Adrenal gland (tissue), 12 donors: Measurements from ENCODE around the gene GJB1. TPM values are rescaled to one million over a fixed set of nuclear protein-coding genes. Genes with fewer than 3 reads are reported as not detected.

ENCODE experiments used
- DNase-seq, 7 donors: peaks; one replicate each; pipeline ENCODE4 v3.0.0-alpha.2; 2019 to 2020
- H3K27ac ChIP-seq, 5 donors: fragments of 200-600 bp; sonication (generic) in 4 of 5; 1 replicate in 3 of 5; 2 replicates in 2 of 5; pipeline versions ENCODE4 v1.5.1 to v1.8.0; 2016 to 2020; ENCODE audit warnings: mild to moderate bottlenecking in 1 of 5
- H3K27me3 ChIP-seq: fragments of 200-600 bp; 2 replicates; pipeline ENCODE4 v1.8.0; 2021
- H3K36me3 ChIP-seq, 2 donors: fragments of 200-600 bp; replicated peaks in 1 of 2; 1 replicate in 1 of 2; 2 replicates in 1 of 2; pipeline versions ENCODE4 v1.5.1 to v1.8.0; 2018 to 2022
- H3K4me1 ChIP-seq, 2 donors: fragments of 200-600 bp; replicated peaks in 1 of 2; 1 replicate in 1 of 2; 2 replicates in 1 of 2; pipeline versions ENCODE4 v1.5.1 to v1.8.0; 2018 to 2021
- H3K4me3 ChIP-seq, 4 donors: fragments of 200-600 bp; sonication (generic) in 3 of 4; one replicate each; pipeline ENCODE4 v1.5.1; 2016 to 2018
- H3K9me3 ChIP-seq, 3 donors: fragments of 200-600 bp; sonication (generic) in 1 of 3; replicated peaks in 1 of 3; 1 replicate in 2 of 3; 2 replicates in 1 of 3; pipeline versions ENCODE4 v1.5.1 to v1.8.0; 2016 to 2021
- POLR2A ChIP-seq, 2 donors: fragments of 450-650 bp; IDR thresholded peaks; one replicate each; pipeline ENCODE4 v1.6.1; 2017; ENCODE audit warnings: antibody characterized with exemption in 2 of 2, mild to moderate bottlenecking in 2 of 2, moderate library complexity in 1 of 2
- WGBS, 4 donors: extraction: QIAGEN DNeasy Blood & Tissue Kit in 2 of 4; methylation state at CpG; one replicate each; pipeline versions ENCODE4 v1.1.5 to v1.1.7; 2013 to 2017; 5-methylcytosine and 5-hydroxymethylcytosine counted together
- intact Hi-C, 2 donors: fragments of 100-400 bp; cut with DNase I; formaldehyde crosslinking; loops; one replicate each; pipeline versions ENCODE4 v1.14.1 to v1.15.0; 2022 to 2023
- polyA plus RNA-seq, 3 donors: library from polyadenylated mRNA; stranded (reverse); fragments of 200-250 nt in 2 of 3; fragments of 350-450 nt in 1 of 3; fragmentation: Illumina TruSeq in 1 of 3; extraction: RNeasy Lipid Tissue Mini Kit (QIAGEN cat#74804) in 1 of 3; gene quantifications; one replicate each; pipeline ENCODE4 v1.2.3, GENCODE V29; 2013 to 2014
- total RNA-seq, 9 donors: library from RNA; depleted of rRNA in 4 of 9; stranded (reverse); fragments of >200 nt in 4 of 9; fragments of 120-200 nt in 1 of 9; fragmentation: NEBNext Ultra II Directional in 1 of 9; extraction: Animal tissue kit (Norgen Biotek cat#: 25700) in 1 of 9; gene quantifications; one replicate each; pipeline versions ENCODE4 v1.1.0 to v1.2.4, GENCODE V29; 2013 to 2023
- TF ChIP-seq, protein P1 (sequence below), 6 experiments: fragments of 450-650 bp in 4 of 6; fragments of 200-600 bp in 2 of 6; sonication (generic) in 1 of 6; IDR thresholded peaks; 1 replicate in 5 of 6; 2 replicates in 1 of 6; pipeline versions ENCODE4 v1.5.1 to v1.8.0; 2016 to 2021; ENCODE audit warnings: antibody characterized with exemption in 6 of 6, mild to moderate bottlenecking in 2 of 6, moderate library complexity in 1 of 6
- donor health status: healthy with polysubstance abuse.
- donor health status: Bipolar disorder and iron deficiency.
- donor health status: DM: yes; HTN: yes; CAD: no.
- donor health status: DM: no; HTN: no; CAD: no.
- donor health status: DM: no; HTN: no; CAD: no.
- donor health status: DM: yes; HTN: yes; CAD: no.

GJB1 gene
- total and polyA plus RNA-seq, 12 donors: 0.18 TPM; not detected in 11

DNA sequence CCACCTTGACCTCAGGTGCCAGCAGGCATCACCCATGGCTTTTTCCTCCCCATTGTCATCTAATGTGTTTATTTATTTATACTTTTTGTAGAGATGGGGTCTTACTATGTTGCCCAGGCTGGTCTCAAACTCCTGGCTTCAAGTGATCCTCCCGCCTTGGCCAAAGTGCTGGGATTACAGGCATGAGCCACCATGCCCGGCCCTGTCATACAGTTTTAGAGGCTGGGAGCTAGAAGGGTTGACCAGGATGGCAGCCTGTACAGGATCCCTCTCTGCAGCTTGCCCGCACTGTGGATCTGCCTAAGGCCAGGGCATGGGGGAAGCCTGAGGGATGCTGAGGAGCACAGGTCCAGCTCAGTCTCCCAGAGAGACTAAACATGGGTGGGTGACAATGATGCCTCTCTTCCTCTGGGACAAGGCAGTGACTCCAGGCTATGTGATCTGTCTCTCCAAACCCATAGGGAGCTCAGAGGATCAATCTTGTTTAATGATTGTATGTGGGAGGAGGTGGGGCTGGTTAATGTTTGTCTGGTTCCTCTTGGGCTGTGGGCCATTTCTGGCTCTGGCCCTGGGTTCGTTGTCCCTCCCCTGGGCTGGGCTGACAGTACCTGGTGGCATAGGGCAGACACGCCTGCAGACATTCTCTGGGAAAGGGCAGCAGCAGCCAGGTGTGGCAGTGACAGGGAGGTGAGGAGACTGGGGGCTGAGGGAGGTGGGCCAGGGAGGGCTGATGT, 8.3 kb upstream of the GJB1 start:
- H3K4me1 ChIP-seq: no peaks in the 10 kb centered on the region
- no peak overlapping the region for H3K27ac ChIP-seq
- TF ChIP-seq POLR2A (IDR thresholded peaks at IDR 0.05): no peak
- TF ChIP-seq, protein P1, sequence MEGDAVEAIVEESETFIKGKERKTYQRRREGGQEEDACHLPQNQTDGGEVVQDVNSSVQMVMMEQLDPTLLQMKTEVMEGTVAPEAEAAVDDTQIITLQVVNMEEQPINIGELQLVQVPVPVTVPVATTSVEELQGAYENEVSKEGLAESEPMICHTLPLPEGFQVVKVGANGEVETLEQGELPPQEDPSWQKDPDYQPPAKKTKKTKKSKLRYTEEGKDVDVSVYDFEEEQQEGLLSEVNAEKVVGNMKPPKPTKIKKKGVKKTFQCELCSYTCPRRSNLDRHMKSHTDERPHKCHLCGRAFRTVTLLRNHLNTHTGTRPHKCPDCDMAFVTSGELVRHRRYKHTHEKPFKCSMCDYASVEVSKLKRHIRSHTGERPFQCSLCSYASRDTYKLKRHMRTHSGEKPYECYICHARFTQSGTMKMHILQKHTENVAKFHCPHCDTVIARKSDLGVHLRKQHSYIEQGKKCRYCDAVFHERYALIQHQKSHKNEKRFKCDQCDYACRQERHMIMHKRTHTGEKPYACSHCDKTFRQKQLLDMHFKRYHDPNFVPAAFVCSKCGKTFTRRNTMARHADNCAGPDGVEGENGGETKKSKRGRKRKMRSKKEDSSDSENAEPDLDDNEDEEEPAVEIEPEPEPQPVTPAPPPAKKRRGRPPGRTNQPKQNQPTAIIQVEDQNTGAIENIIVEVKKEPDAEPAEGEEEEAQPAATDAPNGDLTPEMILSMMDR (IDR thresholded peaks at IDR 0.05): no peak
- peaks cover 3% of the 10 kb centered on the region for H3K27me3 ChIP-seq
- intact Hi-C loops: no loop called here
- H3K4me3 ChIP-seq: no peak overlapping the region
- DNase-seq: no peak
- no peaks in the 10 kb centered on the region for H3K36me3 ChIP-seq
- H3K9me3 ChIP-seq: no peaks in the 10 kb centered on the region
- WGBS, 4 donors: 71 to 100% (median 82%) methylated on average over 2 to 5 of the region's 5 CpGs

DNA sequence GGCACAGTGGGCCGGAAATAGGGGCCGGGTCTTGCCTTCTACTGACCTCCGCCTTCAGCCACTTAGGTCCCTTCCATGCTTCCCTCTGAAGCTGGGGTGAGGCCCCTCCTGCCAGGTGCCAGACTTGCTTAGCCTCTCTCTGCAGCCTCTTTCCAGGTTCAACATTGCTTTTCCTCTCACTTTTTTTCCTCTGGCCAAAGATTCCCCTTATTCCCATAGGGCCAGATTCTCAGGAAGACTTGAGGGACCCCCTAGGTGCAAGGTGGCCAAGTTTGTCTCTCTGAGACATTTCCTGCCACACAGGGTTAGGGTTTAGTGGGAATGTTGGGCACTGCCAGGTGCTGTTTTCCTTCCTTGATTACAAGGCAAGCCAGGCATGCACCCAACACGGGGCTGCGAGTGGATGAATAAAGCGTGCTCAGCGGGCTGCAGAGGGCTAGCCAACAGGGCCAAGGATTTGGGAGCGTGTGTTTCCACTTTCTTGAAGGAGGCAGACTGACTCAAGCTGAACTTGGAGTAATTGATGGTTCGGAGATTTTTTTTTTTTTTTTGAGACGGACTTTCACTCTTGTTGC, 7.6 kb upstream of the GJB1 start:
- H3K9me3 ChIP-seq: no peaks in the 10 kb centered on the region
- no peak for DNase-seq
- H3K36me3 ChIP-seq: no peaks in the 10 kb centered on the region
- H3K27me3 ChIP-seq: peaks cover 3% of the 10 kb centered on the region
- intact Hi-C loops: no loop called here
- TF ChIP-seq, protein P1 (IDR thresholded peaks at IDR 0.05): no peak
- no peak for TF ChIP-seq POLR2A (IDR thresholded peaks at IDR 0.05)
- H3K4me3 ChIP-seq: no peak overlapping the region
- WGBS, 4 donors: 69 to 78% (median 72%) methylated on average over 5 to 10 of the region's 10 CpGs
- no peaks in the 10 kb centered on the region for H3K4me1 ChIP-seq
- H3K27ac ChIP-seq: no peak overlapping the region

DNA sequence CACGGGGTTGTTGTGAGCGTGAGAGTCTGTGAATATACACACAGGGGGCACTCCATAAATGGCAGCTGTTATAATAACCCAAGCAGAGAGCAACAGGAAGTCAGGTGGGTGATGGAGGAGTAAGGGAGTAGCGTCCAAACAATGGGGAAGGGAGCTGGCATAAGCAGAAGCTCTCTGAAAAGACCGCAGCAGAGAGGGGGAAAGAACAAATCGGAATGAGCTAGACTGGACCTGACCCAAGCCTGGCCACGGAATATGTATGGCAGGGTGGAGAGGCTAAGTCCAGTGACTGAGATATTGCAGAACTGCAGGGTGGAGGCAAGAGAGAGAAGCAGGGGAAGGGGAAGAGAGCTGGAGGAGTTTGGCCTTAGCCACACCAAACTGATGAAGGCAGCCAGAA, 6.5 kb upstream of the GJB1 start:
- 45 to 64% (median 59%) methylated on average over 6 of the region's 6 CpGs for WGBS, 4 donors
- Histone ChIP-seq H3K4me1 (no peaks in the 10 kb centered on the region), H3K27ac (no peak overlapping the region), H3K36me3 (no peaks in the 10 kb centered on the region), H3K27me3 (peaks cover 3% of the 10 kb centered on the region), H3K4me3 (no peak overlapping the region), H3K9me3 (no peaks in the 10 kb centered on the region)
- intact Hi-C loops: no loop called here
- TF ChIP-seq POLR2A (IDR thresholded peaks at IDR 0.05): no peak
- TF ChIP-seq, protein P1 (IDR thresholded peaks at IDR 0.05): no peak
- no peak for DNase-seq

DNA sequence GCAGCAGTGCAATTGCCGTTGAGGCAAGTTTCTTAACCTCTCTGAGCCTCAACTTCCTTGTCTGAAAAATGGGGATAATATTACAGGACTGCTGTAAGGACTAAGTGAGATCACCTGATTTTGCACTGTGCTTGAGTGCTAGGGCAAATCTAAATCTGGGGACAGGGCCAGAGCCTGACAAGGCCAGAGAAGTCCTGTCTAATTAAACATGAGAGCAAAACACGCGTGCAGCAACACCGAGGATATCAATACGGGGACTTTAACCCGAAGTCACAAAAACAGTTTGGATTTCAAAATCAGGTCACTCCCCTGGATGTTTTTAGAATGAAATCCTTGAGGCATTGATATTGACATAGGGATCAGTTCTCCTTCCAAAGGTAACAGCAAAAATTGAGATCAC, 5.7 kb upstream of the GJB1 start:
- Histone ChIP-seq H3K27me3 (peaks cover 3% of the 10 kb centered on the region), H3K4me1 (no peaks in the 10 kb centered on the region), H3K27ac (no peak overlapping the region), H3K36me3 (no peaks in the 10 kb centered on the region), H3K4me3 (no peak overlapping the region), H3K9me3 (no peaks in the 10 kb centered on the region)
- no peak for DNase-seq
- intact Hi-C loops: no loop called here
- 67 to 90% (median 85%) methylated on average over 1 to 6 of the region's 6 CpGs for WGBS, 4 donors
- no peak for TF ChIP-seq POLR2A (IDR thresholded peaks at IDR 0.05)
- TF ChIP-seq, protein P1 (IDR thresholded peaks at IDR 0.05): no peak
